Mesendoderm (in vitro differentiated cells): Measurements from ENCODE around the gene MRPS14.

Experiments used
- DNase-seq: peaks from one replicate; pipeline ENCODE4 v3.0.0; 2013
- H2AK5ac ChIP-seq: 2 replicates; pipeline ENCODE4 v1.6.1; 2013; ENCODE audit warnings: low read length, inconsistent platforms
- H2BK120ac ChIP-seq: 2 replicates; pipeline ENCODE4 v1.6.1; 2013; ENCODE audit warnings: low read depth, mild to moderate bottlenecking, low read length, moderate library complexity, mixed read lengths
- H2BK15ac ChIP-seq: replicated peaks from 2 replicates; pipeline ENCODE4 v1.6.1; 2013; ENCODE audit warnings: low read depth, mild to moderate bottlenecking, moderate library complexity
- H2BK5ac ChIP-seq: 2 replicates; pipeline ENCODE4 v1.6.1; 2013; ENCODE audit warnings: low read length, inconsistent platforms
- H3K18ac ChIP-seq: 2 replicates; pipeline ENCODE4 v1.6.1; 2013; ENCODE audit warnings: mild to moderate bottlenecking, low read length, mixed read lengths
- H3K23ac ChIP-seq: one replicate; pipeline ENCODE4 v1.6.1; 2013; ENCODE audit warnings: low read length
- H3K27ac ChIP-seq: 2 replicates; pipeline ENCODE4 v1.5.1; 2013; ENCODE audit warnings: low read depth, mild to moderate bottlenecking, inconsistent platforms, low read length, moderate library complexity
- H3K27me3 ChIP-seq: 2 replicates; pipeline ENCODE4 v1.6.1; 2013; ENCODE audit warnings: low read length, control low read depth, mild to moderate bottlenecking, inconsistent platforms; ENCODE audit not compliant: insufficient read depth, poor library complexity
- H3K36me3 ChIP-seq: 2 replicates; pipeline ENCODE4 v1.6.1; 2013; ENCODE audit warnings: low read length, inconsistent platforms; ENCODE audit not compliant: control insufficient read depth, insufficient read depth
- H3K4ac ChIP-seq: one replicate; pipeline ENCODE4 v1.6.1; 2013; ENCODE audit warnings: low read depth, mild to moderate bottlenecking, low read length, moderate library complexity
- H3K4me1 ChIP-seq: 2 replicates; pipeline ENCODE4 v1.6.1; 2013; ENCODE audit warnings: low read depth, low read length, inconsistent platforms; ENCODE audit not compliant: control insufficient read depth
- H3K4me2 ChIP-seq: 2 replicates; pipeline ENCODE4 v1.6.1; 2013; ENCODE audit warnings: low read length
- H3K4me3 ChIP-seq: 2 replicates; pipeline ENCODE4 v1.5.1; 2013; ENCODE audit warnings: mild to moderate bottlenecking, low read length
- H3K56ac ChIP-seq: one replicate; pipeline ENCODE4 v1.6.1; 2013; ENCODE audit warnings: low read length
- H3K79me1 ChIP-seq: 2 replicates; pipeline ENCODE4 v1.6.1; 2013; ENCODE audit warnings: low read length, inconsistent platforms
- H3K79me2 ChIP-seq: 2 replicates; pipeline ENCODE4 v1.6.1; 2013; ENCODE audit warnings: mild to moderate bottlenecking, low read length; ENCODE audit not compliant: control insufficient read depth, insufficient read depth
- H3K9ac ChIP-seq: 2 replicates; pipeline ENCODE4 v1.6.1; 2013; ENCODE audit warnings: low read length, inconsistent platforms
- H4K5ac ChIP-seq: one replicate; pipeline ENCODE4 v1.6.1; 2013; ENCODE audit warnings: low read length
- H4K8ac ChIP-seq: one replicate; pipeline ENCODE4 v1.6.1; 2013; ENCODE audit warnings: low read depth, mild to moderate bottlenecking, control low read depth, low read length, moderate library complexity
- WGBS: extraction: QIAGEN DNeasy Blood & Tissue Kit; methylation state at CpG from one replicate; pipeline ENCODE4 v1.1.7; 2013; ENCODE audit warnings: low lambda C conversion rate, missing lambda C conversion rate; ENCODE audit not compliant: insufficient coverage; ENCODE audit errors: extremely low coverage; 5-methylcytosine and 5-hydroxymethylcytosine counted together

Gene MRPS14

DNA sequence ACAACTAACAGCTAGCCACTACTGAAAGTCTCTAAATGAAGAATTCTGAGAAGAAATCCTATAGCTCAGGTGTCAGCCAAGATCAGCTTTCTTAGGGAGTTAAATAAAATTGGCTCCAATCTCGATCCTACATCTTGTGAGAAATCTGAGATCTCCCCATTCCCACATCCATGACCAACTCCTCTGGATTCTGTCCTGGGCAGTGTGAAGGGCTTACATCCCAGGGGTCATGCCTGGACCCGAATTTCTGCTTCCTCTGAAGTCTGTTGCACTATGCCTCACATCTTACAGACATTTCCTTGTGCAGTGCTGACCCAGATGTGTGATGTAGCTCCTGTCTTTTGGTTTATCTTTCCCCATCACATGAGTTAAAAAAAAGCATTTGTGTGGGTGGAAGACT lies 39.6 kb upstream of the MRPS14 start:
- no peak overlapping the region for H2BK5ac ChIP-seq
- no peak overlapping the region for H3K56ac ChIP-seq
- H3K9ac ChIP-seq: no peak overlapping the region
- no peaks in the 10 kb centered on the region for H3K36me3 ChIP-seq
- H2BK120ac ChIP-seq: no peak overlapping the region
- H3K18ac ChIP-seq: no peak overlapping the region
- H3K4me2 ChIP-seq: no peak overlapping the region
- no peak overlapping the region for H3K27ac ChIP-seq
- no CpG with 5 or more reads among the region's 2 CpGs for WGBS
- H3K79me1 ChIP-seq: no peaks in the 10 kb centered on the region
- no peak overlapping the region for H2AK5ac ChIP-seq
- H3K79me2 ChIP-seq: no peaks in the 10 kb centered on the region
- no peaks in the 10 kb centered on the region for H3K4me1 ChIP-seq
- H2BK15ac ChIP-seq: no peak overlapping the region
- no peak overlapping the region for H4K5ac ChIP-seq
- no peak overlapping the region for H3K23ac ChIP-seq
- H3K4me3 ChIP-seq: no peak overlapping the region
- no peaks in the 10 kb centered on the region for H3K27me3 ChIP-seq
- DNase-seq: no peak
- no peak overlapping the region for H3K4ac ChIP-seq
- no peak overlapping the region for H4K8ac ChIP-seq

DNA sequence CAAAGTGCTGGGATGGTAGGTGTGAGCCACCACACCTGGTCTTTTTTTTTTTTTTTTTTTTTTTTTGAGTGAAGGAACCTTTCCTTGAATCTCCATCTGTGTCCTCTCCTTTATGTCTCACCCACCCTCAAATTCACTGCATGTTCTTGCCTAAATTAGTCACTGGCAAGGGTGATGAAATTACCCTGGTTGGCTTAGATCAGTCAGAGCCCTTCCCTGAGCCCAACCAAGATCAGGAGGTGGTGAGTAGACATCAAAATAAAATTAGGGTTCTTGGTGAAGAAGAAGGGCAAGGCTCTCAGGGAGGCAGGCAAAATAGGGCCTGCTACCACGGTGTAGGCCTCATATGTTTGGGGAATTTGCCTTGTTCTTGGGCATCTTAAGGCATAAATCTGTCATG lies 39.1 kb upstream of the MRPS14 start:
- Histone ChIP-seq H3K56ac (no peak overlapping the region), H3K18ac (no peak overlapping the region), H3K4ac (no peak overlapping the region), H3K27me3 (no peaks in the 10 kb centered on the region), H3K23ac (no peak overlapping the region), H3K79me1 (no peaks in the 10 kb centered on the region), H4K8ac (no peak overlapping the region), H3K36me3 (no peaks in the 10 kb centered on the region), H2BK15ac (no peak overlapping the region), H2BK120ac (no peak overlapping the region), H3K4me1 (no peaks in the 10 kb centered on the region), H3K79me2 (no peaks in the 10 kb centered on the region), H3K9ac (no peak overlapping the region), H2BK5ac (no peak overlapping the region), H3K4me2 (no peak overlapping the region), H4K5ac (no peak overlapping the region), H2AK5ac (no peak overlapping the region), H3K4me3 (no peak overlapping the region), H3K27ac (no peak overlapping the region)
- DNase-seq: no peak
- no CpG with 5 or more reads among the region's 1 CpG for WGBS

DNA sequence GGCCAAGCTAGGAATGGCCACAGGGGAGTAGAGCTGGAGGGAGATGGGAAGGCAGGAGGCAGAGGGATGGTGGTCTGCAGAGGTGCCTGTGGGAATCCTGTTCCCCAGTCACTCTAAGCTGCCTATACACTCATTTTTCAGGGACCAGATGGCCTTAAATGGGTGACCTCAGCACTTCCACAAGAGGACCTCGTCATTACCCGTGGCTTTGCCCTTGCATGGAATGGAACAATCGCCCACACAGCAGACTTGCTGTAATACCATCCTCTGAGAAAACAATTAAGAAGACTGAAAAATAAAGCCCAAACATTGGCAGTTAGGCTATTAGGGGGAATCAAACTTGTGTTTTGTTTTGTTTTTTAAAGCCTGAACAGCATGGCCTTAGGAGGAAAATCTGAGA lies 31.5 kb upstream of the MRPS14 start:
- Histone ChIP-seq H3K36me3 (no peaks in the 10 kb centered on the region), H3K23ac (no peak overlapping the region), H2BK15ac (no peak overlapping the region), H2BK120ac (no peak overlapping the region), H3K79me2 (no peaks in the 10 kb centered on the region), H3K4ac (no peak overlapping the region), H3K56ac (no peak overlapping the region), H4K5ac (no peak overlapping the region), H4K8ac (no peak overlapping the region), H3K79me1 (no peaks in the 10 kb centered on the region), H2AK5ac (no peak overlapping the region), H2BK5ac (no peak overlapping the region), H3K27me3 (no peaks in the 10 kb centered on the region), H3K18ac (no peak overlapping the region), H3K27ac (no peak overlapping the region), H3K9ac (no peak overlapping the region), H3K4me2 (no peak overlapping the region), H3K4me3 (no peak overlapping the region), H3K4me1 (no peaks in the 10 kb centered on the region)
- no peak for DNase-seq
- no CpG with 5 or more reads among the region's 3 CpGs for WGBS

DNA sequence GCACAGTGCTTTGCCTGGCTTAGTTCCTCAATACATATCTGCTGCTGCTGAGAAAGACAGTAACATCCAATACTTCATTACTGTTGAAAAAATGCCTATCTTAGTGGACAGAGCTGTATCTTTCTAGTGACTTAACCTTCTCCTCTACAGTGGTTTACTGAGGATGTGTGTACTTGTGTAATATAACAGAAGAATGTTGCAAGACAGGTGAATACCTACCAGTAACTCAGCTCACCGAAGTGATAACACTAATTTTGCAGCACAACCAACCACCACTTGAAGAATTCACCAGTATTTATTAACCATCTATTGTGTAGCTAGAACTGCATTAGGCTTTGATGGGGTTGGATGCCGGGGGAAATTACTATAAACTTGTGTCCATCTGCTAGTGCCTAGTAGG lies 27.8 kb upstream of the MRPS14 start:
- Histone ChIP-seq H4K5ac (no peak overlapping the region), H3K4ac (no peak overlapping the region), H3K23ac (no peak overlapping the region), H3K4me2 (no peak overlapping the region), H3K79me1 (no peaks in the 10 kb centered on the region), H3K27me3 (no peaks in the 10 kb centered on the region), H3K36me3 (no peaks in the 10 kb centered on the region), H3K4me3 (no peak overlapping the region), H3K27ac (no peak overlapping the region), H4K8ac (no peak overlapping the region), H2BK5ac (no peak overlapping the region), H2AK5ac (no peak overlapping the region), H3K18ac (no peak overlapping the region), H3K9ac (no peak overlapping the region), H2BK120ac (no peak overlapping the region), H2BK15ac (no peak overlapping the region), H3K4me1 (no peaks in the 10 kb centered on the region), H3K56ac (no peak overlapping the region), H3K79me2 (no peaks in the 10 kb centered on the region)
- WGBS: no CpG with 5 or more reads among the region's 2 CpGs
- DNase-seq: no peak

GRCh38 chr1:175045519-175045918 lies 22.3 kb upstream of the MRPS14 start:
- Histone ChIP-seq H3K27ac (no peak overlapping the region), H3K23ac (no peak overlapping the region), H3K36me3 (no peaks in the 10 kb centered on the region), H3K4ac (no peak overlapping the region), H2BK120ac (no peak overlapping the region), H4K8ac (no peak overlapping the region), H3K27me3 (no peaks in the 10 kb centered on the region), H3K18ac (no peak overlapping the region), H3K4me1 (no peaks in the 10 kb centered on the region), H3K79me2 (no peaks in the 10 kb centered on the region), H2BK15ac (no peak overlapping the region), H3K79me1 (no peaks in the 10 kb centered on the region), H3K9ac (no peak overlapping the region), H3K56ac (no peak overlapping the region), H4K5ac (no peak overlapping the region), H3K4me3 (no peak overlapping the region), H2BK5ac (no peak overlapping the region), H3K4me2 (no peak overlapping the region), H2AK5ac (no peak overlapping the region)
- no CpG with 5 or more reads among the region's 32 CpGs for WGBS
- DNase-seq: no peak

GRCh38 chr1:175045097-175045496 lies 21.9 kb upstream of the MRPS14 start:
- Histone ChIP-seq H2BK120ac (no peak overlapping the region), H3K27ac (no peak overlapping the region), H3K4ac (no peak overlapping the region), H3K4me3 (no peak overlapping the region), H3K18ac (no peak overlapping the region), H2BK5ac (no peak overlapping the region), H2BK15ac (no peak overlapping the region), H4K5ac (no peak overlapping the region), H3K56ac (no peak overlapping the region), H3K79me1 (no peaks in the 10 kb centered on the region), H3K79me2 (no peaks in the 10 kb centered on the region), H3K4me1 (no peaks in the 10 kb centered on the region), H3K4me2 (no peak overlapping the region), H3K9ac (no peak overlapping the region), H3K36me3 (no peaks in the 10 kb centered on the region), H3K27me3 (no peaks in the 10 kb centered on the region), H2AK5ac (no peak overlapping the region), H3K23ac (no peak overlapping the region), H4K8ac (no peak overlapping the region)
- WGBS: no CpG with 5 or more reads among the region's 19 CpGs
- DNase-seq: no peak
